Measurements from ENCODE around the gene PGAP2. TPM values are rescaled to one million over a fixed set of nuclear protein-coding genes. Genes with fewer than 3 reads are reported as not detected.

Gene PGAP2
- total and polyA plus RNA-seq, 7 experiments from 2014 or later = 20.8 to 28.3 (median 26.1) TPM

- H3K4me1 Mint-ChIP-seq = peaks cover 71 to 98% (median 90%) of the 10 kb centered on the region in 7 donors
- no peak for DNase-seq
- H3K9me3 Mint-ChIP-seq = peaks cover 0 to 4% (median 0%) of the 10 kb centered on the region in 11 donors
- CTCF ChIA-PET = interaction anchor here (1.1 to 2.0 kb wide), 3 partner anchors 12 to 207 kb away, joined by 3 to 8 read pairs (median 4); partner anchors contain the start of gene STIM1
- POLR2A ChIA-PET = interaction anchor here (0.9 to 6.1 kb wide), 7 partner anchors 8 to 118 kb away, joined by 3 to 82 read pairs (median 4); partner anchors contain the start of genes PGAP2 and STIM1
- H3K27me3 Mint-ChIP-seq = no peaks in the 10 kb centered on the region
- peak overlapping the region; percentile 76 to 95 (median 86) for H3K27ac Mint-ChIP-seq
- intact Hi-C loops (cut with micrococcal nuclease) = no loop called here
- H3K36me3 Mint-ChIP-seq = peaks cover 0 to 24% (median 8%) of the 10 kb centered on the region in 5 donors
- Histone ChIP-seq H3K27ac (ENCODE audit: low read depth, low read length) (peak overlapping the region; percentile 66), H3K36me3 (ENCODE audit: control insufficient read depth in 2 of 3, insufficient read depth in 3 of 3, low read length in 3 of 3) (no peaks in the 10 kb centered on the region), H3K4me3 (ENCODE audit: low read length) (no peak overlapping the region), H3K4me1 (ENCODE audit: control insufficient read depth in 2 of 2, insufficient read depth in 2 of 2, low read length in 2 of 2) (peaks cover 43 to 71% of the 10 kb centered on the region in 2 donors), H3K9me3 (ENCODE audit: control insufficient read depth in 2 of 3, low read length in 3 of 3) (no peaks in the 10 kb centered on the region), H3K27me3 (ENCODE audit: control insufficient read depth in 2 of 2, insufficient read depth in 2 of 2, low read length in 2 of 2) (no peaks in the 10 kb centered on the region)
- no peak for ATAC-seq
- peak overlapping the region in 9 of 10 donors; percentile 57 to 85 (median 70) for H3K4me3 Mint-ChIP-seq
Measured at GRCh38 chr11:3866836-3867208, 58.5 kb downstream of the PGAP2 start.

- peak overlapping the region; percentile 57 to 84 (median 72) for H3K4me3 Mint-ChIP-seq
- intact Hi-C loops (cut with micrococcal nuclease) = no loop called here
- DNase-seq = peak in 1 of 9 donors; percentile 41
- H3K4me3 ChIP-seq (ENCODE audit: low read length) = no peak overlapping the region
- H3K9me3 ChIP-seq (ENCODE audit: control insufficient read depth in 2 of 3, low read length in 3 of 3) = no peaks in the 10 kb centered on the region
- H3K36me3 Mint-ChIP-seq = peaks cover 0 to 24% (median 8%) of the 10 kb centered on the region in 5 donors
- peaks cover 69 to 95% (median 87%) of the 10 kb centered on the region in 7 donors for H3K4me1 Mint-ChIP-seq
- peaks cover 0 to 4% (median 0%) of the 10 kb centered on the region in 11 donors for H3K9me3 Mint-ChIP-seq
- peak overlapping the region; percentile 75 to 95 (median 86) for H3K27ac Mint-ChIP-seq
- ChIA-PET POLR2A (interaction anchor here (0.9 to 6.1 kb wide), 8 partner anchors 9 to 117 kb away, joined by 3 to 82 read pairs (median 5); partner anchors contain the start of genes PGAP2 and STIM1), CTCF (interaction anchor here (0.6 to 2.7 kb wide), 9 partner anchors 9 to 207 kb away, joined by 3 to 23 read pairs (median 4); partner anchors contain the start of gene STIM1)
- peaks cover 42 to 67% of the 10 kb centered on the region in 2 donors for H3K4me1 ChIP-seq (ENCODE audit: control insufficient read depth in 2 of 2, insufficient read depth in 2 of 2, low read length in 2 of 2)
- no peaks in the 10 kb centered on the region for H3K27me3 ChIP-seq (ENCODE audit: control insufficient read depth in 2 of 2, insufficient read depth in 2 of 2, low read length in 2 of 2)
- peak overlapping the region; percentile 63 for H3K27ac ChIP-seq (ENCODE audit: low read depth, low read length)
- no peaks in the 10 kb centered on the region for H3K36me3 ChIP-seq (ENCODE audit: control insufficient read depth in 2 of 3, insufficient read depth in 3 of 3, low read length in 3 of 3)
- ATAC-seq = peak; percentile 30
- no peaks in the 10 kb centered on the region for H3K27me3 Mint-ChIP-seq
Measured at GRCh38 chr11:3867209-3868091, 59.1 kb downstream of the PGAP2 start.

- Mint-ChIP-seq H3K4me1 (peaks cover 60 to 94% (median 88%) of the 10 kb centered on the region in 7 donors), H3K36me3 (peaks cover 0 to 11% (median 8%) of the 10 kb centered on the region in 5 donors), H3K27ac (peak overlapping the region in 8 of 9 donors; percentile 44 to 82 (median 70)), H3K27me3 (no peaks in the 10 kb centered on the region), H3K4me3 (peak overlapping the region in 1 of 10 donors; percentile 25), H3K9me3 (no peaks in the 10 kb centered on the region)
- no peak for DNase-seq
- ATAC-seq = no peak
- Histone ChIP-seq H3K4me3 (ENCODE audit: low read length) (no peak overlapping the region), H3K4me1 (ENCODE audit: control insufficient read depth in 2 of 2, insufficient read depth in 2 of 2, low read length in 2 of 2) (peaks cover 10 to 54% of the 10 kb centered on the region in 2 donors), H3K9me3 (ENCODE audit: control insufficient read depth in 2 of 3, low read length in 3 of 3) (no peaks in the 10 kb centered on the region), H3K27ac (ENCODE audit: low read depth, low read length) (no peak overlapping the region), H3K27me3 (ENCODE audit: control insufficient read depth in 2 of 2, insufficient read depth in 2 of 2, low read length in 2 of 2) (no peaks in the 10 kb centered on the region), H3K36me3 (ENCODE audit: control insufficient read depth in 2 of 3, insufficient read depth in 3 of 3, low read length in 3 of 3) (no peaks in the 10 kb centered on the region)
- CTCF ChIA-PET = interaction anchor here (0.6 to 1.5 kb wide), 6 partner anchors 13 to 73 kb away, joined by 3 read pairs; no protein-coding TSS in a partner anchor
- POLR2A ChIA-PET = interaction anchor here (0.6 to 1.1 kb wide), 4 partner anchors 12 to 19 kb away, joined by 3 to 5 read pairs (median 4); no protein-coding TSS in a partner anchor
- intact Hi-C loops (cut with micrococcal nuclease) = no loop called here
Measured at GRCh38 chr11:3873712-3874349, 65.5 kb downstream of the PGAP2 start.

Other genes starting within 250 kb of the PGAP2 start
- gene ART5, start 166.6 kb upstream of the PGAP2 start, total RNA-seq = not detected
- not detected for gene ART5, start 166.6 kb upstream of the PGAP2 start, polyA plus RNA-seq
- not detected for gene ART1, start 163.4 kb upstream of the PGAP2 start, total RNA-seq
- gene ART1, start 163.4 kb upstream of the PGAP2 start, polyA plus RNA-seq = not detected
- 1 to 10 TPM in 3 of 5 experiments, under 1 TPM in 2; 0.56 to 5.8 (median 2.5) TPM for gene CHRNA10, start 137.2 kb upstream of the PGAP2 start, total RNA-seq
- gene CHRNA10, start 137.2 kb upstream of the PGAP2 start, polyA plus RNA-seq = under 1 TPM in 1 of 2 donors, not detected in 1; 0.24 TPM
- gene NUP98, start 11.0 kb upstream of the PGAP2 start, total RNA-seq = 100 to 1,000 TPM; 103 to 137 (median 120) TPM
- gene NUP98, start 11.0 kb upstream of the PGAP2 start, polyA plus RNA-seq = 10 to 100 TPM; 45.0 to 71.5 TPM
- gene RHOG, start 32.4 kb downstream of the PGAP2 start, total RNA-seq = 100 to 1,000 TPM in 2 of 5 experiments, 10 to 100 TPM in 3; 89.4 to 147 (median 96.3) TPM
- gene RHOG, start 32.4 kb downstream of the PGAP2 start, polyA plus RNA-seq = 100 to 1,000 TPM; 133 to 220 TPM
- 100 to 1,000 TPM in 3 of 5 experiments, 10 to 100 TPM in 2; 95.6 to 117 (median 103) TPM for gene STIM1, start 47.1 kb downstream of the PGAP2 start, total RNA-seq
- gene STIM1, start 47.1 kb downstream of the PGAP2 start, polyA plus RNA-seq = 10 to 100 TPM; 38.4 to 43.6 TPM

Data from naive thymus-derived CD4-positive, alpha-beta T cell (primary cell).